PFSK-1 (cell line): ENCODE measurements around the gene ELK3.

ENCODE experiments used
- FOXP2 ChIP-seq: optimal IDR thresholded peaks from 2 replicates; pipeline ENCODE3; 2011; ENCODE audit warnings: borderline replicate concordance, control low read depth, inconsistent platforms; ENCODE audit not compliant: insufficient read depth; ENCODE audit errors: extremely low read length, extremely low read depth
- POLR2AphosphoS5 ChIP-seq: IDR thresholded peaks from 2 replicates; pipeline ENCODE4 v1.6.1; 2012; ENCODE audit warnings: low read depth, mild to moderate bottlenecking, control low read depth, low read length, moderate library complexity
- SIN3A ChIP-seq: IDR thresholded peaks from 2 replicates; pipeline ENCODE4 v1.6.1; 2012; ENCODE audit warnings: mild to moderate bottlenecking, low read length, moderate library complexity, borderline replicate concordance; ENCODE audit not compliant: insufficient read depth
- TAF1 ChIP-seq: IDR thresholded peaks from 2 replicates; pipeline ENCODE4 v1.6.1; 2012; ENCODE audit warnings: low read length, control low read depth, borderline replicate concordance; ENCODE audit not compliant: insufficient read depth
- TF ChIP-seq, protein P1 (sequence below), 2 experiments: IDR thresholded peaks; 2 replicates each; pipeline versions ENCODE4 v1.6.1 to v1.8.0; 2011 to 2012; ENCODE audit warnings: low read depth in 2 of 2, low read length in 2 of 2, control low read depth in 1 of 2, inconsistent platforms in 1 of 2, mild to moderate bottlenecking in 1 of 2, moderate library complexity in 1 of 2; ENCODE audit not compliant: insufficient read depth in 1 of 2

The ELK3 gene

DNA sequence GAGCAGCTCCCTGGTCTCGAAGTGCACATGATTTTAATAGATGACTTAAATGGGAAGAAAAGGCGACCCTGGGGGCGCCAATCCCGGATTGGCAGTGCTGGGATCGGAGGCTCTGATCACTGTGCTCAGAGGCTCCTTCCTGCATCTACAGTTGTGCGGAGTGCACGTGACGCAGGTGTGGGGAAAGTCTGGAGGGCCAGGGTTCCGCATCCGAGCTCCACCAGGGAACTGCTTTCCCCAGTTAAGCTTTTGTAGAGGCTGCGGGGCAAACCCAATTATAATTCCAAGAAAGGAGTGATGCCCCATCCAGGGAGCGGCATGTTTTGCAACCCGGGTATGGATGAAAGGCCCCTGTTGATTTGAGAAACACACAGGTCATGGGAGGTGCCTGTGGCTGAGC, 36.5 kb downstream of the ELK3 start:
- no peak for TF ChIP-seq POLR2AphosphoS5
- TF ChIP-seq TAF1 = no peak
- TF ChIP-seq, protein P1, sequence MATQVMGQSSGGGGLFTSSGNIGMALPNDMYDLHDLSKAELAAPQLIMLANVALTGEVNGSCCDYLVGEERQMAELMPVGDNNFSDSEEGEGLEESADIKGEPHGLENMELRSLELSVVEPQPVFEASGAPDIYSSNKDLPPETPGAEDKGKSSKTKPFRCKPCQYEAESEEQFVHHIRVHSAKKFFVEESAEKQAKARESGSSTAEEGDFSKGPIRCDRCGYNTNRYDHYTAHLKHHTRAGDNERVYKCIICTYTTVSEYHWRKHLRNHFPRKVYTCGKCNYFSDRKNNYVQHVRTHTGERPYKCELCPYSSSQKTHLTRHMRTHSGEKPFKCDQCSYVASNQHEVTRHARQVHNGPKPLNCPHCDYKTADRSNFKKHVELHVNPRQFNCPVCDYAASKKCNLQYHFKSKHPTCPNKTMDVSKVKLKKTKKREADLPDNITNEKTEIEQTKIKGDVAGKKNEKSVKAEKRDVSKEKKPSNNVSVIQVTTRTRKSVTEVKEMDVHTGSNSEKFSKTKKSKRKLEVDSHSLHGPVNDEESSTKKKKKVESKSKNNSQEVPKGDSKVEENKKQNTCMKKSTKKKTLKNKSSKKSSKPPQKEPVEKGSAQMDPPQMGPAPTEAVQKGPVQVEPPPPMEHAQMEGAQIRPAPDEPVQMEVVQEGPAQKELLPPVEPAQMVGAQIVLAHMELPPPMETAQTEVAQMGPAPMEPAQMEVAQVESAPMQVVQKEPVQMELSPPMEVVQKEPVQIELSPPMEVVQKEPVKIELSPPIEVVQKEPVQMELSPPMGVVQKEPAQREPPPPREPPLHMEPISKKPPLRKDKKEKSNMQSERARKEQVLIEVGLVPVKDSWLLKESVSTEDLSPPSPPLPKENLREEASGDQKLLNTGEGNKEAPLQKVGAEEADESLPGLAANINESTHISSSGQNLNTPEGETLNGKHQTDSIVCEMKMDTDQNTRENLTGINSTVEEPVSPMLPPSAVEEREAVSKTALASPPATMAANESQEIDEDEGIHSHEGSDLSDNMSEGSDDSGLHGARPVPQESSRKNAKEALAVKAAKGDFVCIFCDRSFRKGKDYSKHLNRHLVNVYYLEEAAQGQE (IDR thresholded peaks at IDR 0.05; ENCODE audit: insufficient read depth in 1 of 2, low read depth in 2 of 2, low read length in 2 of 2) = no peak
- TF ChIP-seq FOXP2 = no peak
- TF ChIP-seq SIN3A = no peak

GRCh38 chr12:96233168-96233567, 39.0 kb downstream of the ELK3 start:
- TF ChIP-seq POLR2AphosphoS5 (no peak), TAF1 (no peak), FOXP2 (no peak)

DNA sequence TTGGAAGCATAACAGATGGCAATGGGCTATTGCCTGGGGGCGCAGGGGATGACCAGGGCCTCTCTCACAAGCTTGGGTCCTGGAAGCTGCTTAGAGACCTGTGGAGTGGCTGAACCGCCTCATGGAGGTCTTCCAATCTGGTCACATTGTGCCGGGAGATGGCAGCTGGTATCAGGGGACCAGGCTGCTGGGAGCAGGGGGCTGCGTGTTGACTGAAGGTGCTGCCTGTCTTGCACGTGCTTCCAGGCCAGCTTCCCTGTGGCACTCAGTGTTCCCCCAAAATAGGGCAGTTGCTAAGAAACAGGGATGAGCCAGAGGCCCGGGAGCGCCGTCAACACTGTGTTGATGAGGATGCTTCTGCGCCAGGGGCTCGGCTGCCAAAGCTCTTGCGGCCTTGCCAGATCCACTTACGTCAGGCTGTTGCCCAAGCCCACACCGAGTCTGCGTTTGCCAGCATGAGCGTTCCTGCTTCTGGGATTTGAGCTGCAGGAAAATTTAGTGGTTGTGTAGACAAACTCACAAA, 39.8 kb downstream of the ELK3 start:
- TF ChIP-seq, protein P1 (IDR thresholded peaks at IDR 0.05; ENCODE audit: insufficient read depth in 1 of 2, low read depth in 2 of 2, low read length in 2 of 2) = no peak
- TF ChIP-seq TAF1 = no peak
- TF ChIP-seq SIN3A = no peak
- TF ChIP-seq FOXP2 = no peak
- no peak for TF ChIP-seq POLR2AphosphoS5

DNA sequence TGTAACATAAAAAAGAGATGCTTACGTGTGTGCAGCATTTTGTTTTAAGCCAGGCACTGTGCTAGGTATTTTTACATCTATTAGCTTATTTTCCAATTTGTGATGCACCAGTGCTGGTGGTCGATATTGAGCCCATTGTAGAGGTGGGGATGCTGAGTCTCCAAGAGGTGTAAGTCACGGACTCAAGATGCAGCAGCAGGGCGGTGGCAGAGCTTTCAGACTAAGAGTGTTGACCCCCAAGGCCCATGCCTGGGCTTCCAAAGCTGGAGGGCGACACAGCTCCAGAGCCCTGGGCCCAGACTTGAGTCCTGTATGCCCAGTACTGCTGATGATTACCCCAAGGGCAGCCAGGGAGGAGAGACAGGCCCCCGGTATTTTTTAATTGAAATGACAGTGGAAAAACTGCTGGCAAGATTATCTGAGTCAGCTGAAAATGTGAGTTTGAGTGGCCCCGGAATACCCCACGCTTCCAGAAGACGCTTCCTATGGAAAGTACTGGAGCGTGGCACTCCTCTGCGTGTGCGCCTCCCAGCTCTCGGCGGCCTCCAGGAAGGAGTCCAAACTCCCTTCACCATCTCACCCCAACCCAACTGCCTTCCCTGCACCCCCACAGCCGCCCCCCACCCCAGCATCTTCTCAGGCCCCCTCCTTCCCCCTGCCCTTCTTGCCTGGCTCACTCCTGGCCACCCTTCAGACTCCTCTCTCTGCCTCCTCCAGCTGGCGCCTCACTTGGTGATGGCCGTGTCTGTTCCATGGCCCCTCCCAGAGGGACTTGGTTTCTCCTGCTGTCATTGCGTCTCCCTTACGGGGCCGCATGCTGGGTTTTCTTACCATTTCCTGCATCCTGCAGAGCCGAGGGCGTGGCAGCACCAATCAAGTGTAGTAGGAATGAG, 40.7 kb downstream of the ELK3 start:
- TF ChIP-seq, protein P1 (IDR thresholded peaks at IDR 0.05; ENCODE audit: insufficient read depth in 1 of 2, low read depth in 2 of 2, low read length in 2 of 2) = no peak
- no peak for TF ChIP-seq FOXP2
- TF ChIP-seq SIN3A = no peak
- no peak for TF ChIP-seq POLR2AphosphoS5
- no peak for TF ChIP-seq TAF1

DNA sequence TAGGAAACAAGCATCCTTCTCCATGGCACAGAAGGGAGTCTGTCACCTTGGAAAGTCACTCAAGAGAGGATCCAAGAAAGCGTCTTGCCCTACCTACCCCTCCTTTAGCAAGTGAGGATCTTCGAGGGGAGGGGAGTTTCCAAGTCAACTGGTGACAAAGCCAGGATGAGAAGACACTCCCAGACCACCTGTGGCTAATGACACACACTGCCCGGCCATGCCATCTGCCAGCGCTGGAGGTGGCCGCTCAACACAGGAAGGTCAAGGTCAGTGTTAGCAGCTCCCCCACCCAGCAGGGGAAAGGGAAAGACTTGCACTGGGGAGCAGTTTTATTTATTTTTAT, 41.3 kb downstream of the ELK3 start:
- TF ChIP-seq FOXP2 (no peak), POLR2AphosphoS5 (no peak), TAF1 (no peak), SIN3A (no peak)
- TF ChIP-seq, protein P1 (IDR thresholded peaks at IDR 0.05; ENCODE audit: insufficient read depth in 1 of 2, low read depth in 2 of 2, low read length in 2 of 2) = no peak
